HG03432 (cell line): ENCODE data around the gene GATC.

Source experiments
- ATAC-seq: cut with Tn5 transposase; IDR thresholded peaks from one replicate; pipeline ENCODE4 v1.9.1; 2021; ENCODE audit warnings: mild to moderate bottlenecking, moderate library complexity; ENCODE audit not compliant: unreplicated experiment

GATC gene

GRCh38 chr12:120495731-120496412, 49.6 kb downstream of the GATC start, which contains the start of gene DYNLL1:
Gene DYNLL1, plus strand, starts transcription at chr12:120496113. Its CDS starts 309 bp downstream, at chr12:120496422.
- peak; percentile 93 for ATAC-seq

GRCh38 chr12:120496413-120497340, 50.4 kb downstream of the GATC start:
- peak; percentile 16 for ATAC-seq

- ATAC-seq, result no peak
These were observed 51.4 kb downstream of the GATC start for GRCh38 chr12:120497524-120498150.

GRCh38 chr12:120498870-120499515, 52.7 kb downstream of the GATC start:
- no peak for ATAC-seq

- ATAC-seq, result no peak
These were observed 54.3 kb downstream of the GATC start for GRCh38 chr12:120500581-120500980.

- ATAC-seq, result no peak
These were observed 58.3 kb downstream of the GATC start for GRCh38 chr12:120504587-120504986.

- ATAC-seq, result no peak
These were observed 62.3 kb downstream of the GATC start for GRCh38 chr12:120508537-120508936.
